ENCODE measurements around the gene WDR27. TPM values are rescaled to one million over a fixed set of nuclear protein-coding genes. Genes with fewer than 3 reads are reported as not detected.
A peak's percentile ranks its signal among the peaks of the same experiment; 100 is the strongest.
"Not testable (repeated sequence)": the region's sequence is repeated elsewhere in the genome, so short reads cannot be mapped to it uniquely, and the experiment has no call there.

Gene WDR27
- total RNA-seq, 2 donors from 2014 or later = 33.4 to 46.9 TPM

DNA sequence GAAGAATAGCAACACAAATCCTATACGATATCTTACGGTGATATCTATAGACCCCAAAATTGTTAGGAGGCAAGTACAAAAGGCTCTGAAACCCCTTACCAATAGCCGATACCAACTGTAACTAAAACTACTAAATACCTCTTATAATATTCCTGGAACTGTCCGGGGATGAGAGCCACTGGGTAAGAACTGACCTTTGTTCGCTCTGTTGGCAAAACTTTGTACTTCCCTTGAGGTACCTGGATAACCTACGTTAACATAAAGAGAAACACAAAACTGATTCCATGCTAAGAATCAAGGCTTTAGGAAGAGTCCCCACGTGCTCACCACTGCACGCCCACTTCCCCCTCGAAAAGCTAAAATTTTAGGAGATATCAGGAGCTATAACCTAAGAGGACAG is 12.8 kb upstream of the WDR27 start:
- ATAC-seq (no peak), DNase-seq (no peak)
- intact Hi-C loops (cut with DNase I, micrococcal nuclease) = no loop called here

DNA sequence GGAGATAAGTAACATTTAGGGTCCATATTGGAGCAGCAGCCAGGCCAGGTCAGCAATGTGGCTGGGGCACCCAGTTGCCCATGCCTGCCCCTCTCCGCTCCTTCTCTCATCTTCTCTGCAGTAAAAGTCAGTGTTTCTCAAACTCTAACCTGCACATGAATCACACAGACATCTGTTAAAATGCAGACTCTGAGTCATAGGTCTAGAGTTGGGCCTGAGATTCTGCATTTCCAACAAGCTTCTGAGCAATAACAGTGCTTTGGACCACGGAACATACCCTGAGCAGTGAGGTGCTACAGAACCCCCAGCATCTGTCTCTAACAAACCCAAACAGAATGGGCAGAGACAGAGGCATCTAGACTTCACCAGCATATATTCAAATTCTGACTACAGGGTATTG is 12.3 kb upstream of the WDR27 start:
- ATAC-seq = no peak
- intact Hi-C loops (cut with DNase I, micrococcal nuclease) = no loop called here
- no peak for DNase-seq

DNA sequence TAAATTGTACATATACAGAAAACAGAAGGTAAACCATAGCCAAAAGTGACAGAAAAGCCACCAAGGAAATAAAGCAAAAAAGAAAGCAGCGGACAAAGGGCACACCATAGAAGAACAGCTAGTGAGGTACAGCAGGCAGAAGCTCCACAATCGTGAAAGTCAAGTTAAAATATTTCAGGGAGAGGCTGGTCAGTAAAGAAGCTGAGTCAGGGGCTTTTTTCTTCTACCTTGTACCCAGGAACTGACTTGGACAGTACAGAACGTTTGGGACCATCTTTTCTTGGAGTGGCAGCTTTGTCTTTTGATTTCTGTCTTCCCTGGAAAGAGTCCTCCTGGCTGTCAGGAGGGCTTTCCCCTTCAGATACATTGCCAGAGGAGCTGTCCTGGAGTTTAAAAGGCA is 8.2 kb upstream of the WDR27 start:
- ATAC-seq = no peak
- intact Hi-C loops (cut with DNase I, micrococcal nuclease) = no loop called here
- no peak for DNase-seq

DNA sequence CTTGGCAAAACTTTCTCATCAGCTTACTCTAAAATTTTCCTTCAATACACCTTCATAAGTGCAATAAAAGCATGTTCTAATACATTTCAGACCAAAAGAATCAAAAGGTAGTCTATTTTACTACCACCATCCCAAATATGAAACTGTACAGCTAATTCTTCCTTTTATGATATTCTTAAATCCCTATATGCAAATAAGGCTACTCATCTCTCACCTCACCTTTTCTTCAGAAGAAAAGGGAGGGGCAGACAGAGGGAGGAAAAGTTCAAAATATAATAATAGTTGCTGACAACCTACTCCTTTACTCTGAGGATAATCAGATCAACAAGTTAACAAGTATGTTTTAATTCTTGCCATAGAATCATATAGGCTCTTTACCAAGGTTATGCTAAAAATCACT is 7.5 kb upstream of the WDR27 start:
- ATAC-seq = no peak
- intact Hi-C loops (cut with DNase I, micrococcal nuclease) = no loop called here
- no peak for DNase-seq

DNA sequence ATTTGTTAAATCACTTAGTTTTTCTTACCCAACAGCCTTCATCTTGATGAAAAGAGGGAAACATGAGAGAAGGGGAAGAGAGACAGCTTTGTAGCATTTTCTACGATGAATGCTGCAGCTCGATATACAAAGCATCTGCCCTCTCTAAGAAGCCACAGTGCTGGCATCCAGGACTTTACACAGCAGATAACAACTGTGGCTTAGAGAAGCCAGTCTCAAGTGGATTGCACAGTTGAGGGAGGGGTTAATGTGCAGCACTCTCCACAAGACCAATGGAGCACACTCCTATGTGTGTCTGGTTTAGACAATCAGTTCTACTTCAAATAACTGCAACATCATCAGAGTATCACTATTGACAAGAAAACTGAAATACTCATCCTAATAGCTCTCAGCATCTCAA is 5.9 kb upstream of the WDR27 start:
- intact Hi-C loops (cut with DNase I, micrococcal nuclease) = no loop called here
- ATAC-seq (no peak), DNase-seq (no peak)

DNA sequence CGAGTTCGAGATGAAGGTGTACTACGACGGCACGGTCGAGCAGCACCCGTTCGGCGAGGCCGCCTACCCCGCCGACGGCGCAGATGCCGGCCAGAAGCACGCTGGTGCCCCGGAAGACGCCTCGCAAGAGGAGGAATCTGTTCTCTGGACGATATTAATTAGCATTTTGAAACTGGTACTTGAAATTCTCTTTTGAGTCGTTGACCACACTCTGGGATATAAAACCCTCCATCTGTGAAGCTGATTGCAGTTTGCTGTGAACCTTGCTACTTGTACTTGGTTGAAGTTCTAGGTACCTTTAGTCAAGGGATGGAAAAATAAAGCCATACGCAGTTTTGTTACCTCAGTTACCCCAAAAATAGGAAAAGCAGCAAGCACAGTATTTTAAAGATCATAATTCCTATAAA is 1.0 kb upstream of the WDR27 start:
- ATAC-seq = no peak
- intact Hi-C loops (cut with DNase I, micrococcal nuclease) = no loop called here

DNA sequence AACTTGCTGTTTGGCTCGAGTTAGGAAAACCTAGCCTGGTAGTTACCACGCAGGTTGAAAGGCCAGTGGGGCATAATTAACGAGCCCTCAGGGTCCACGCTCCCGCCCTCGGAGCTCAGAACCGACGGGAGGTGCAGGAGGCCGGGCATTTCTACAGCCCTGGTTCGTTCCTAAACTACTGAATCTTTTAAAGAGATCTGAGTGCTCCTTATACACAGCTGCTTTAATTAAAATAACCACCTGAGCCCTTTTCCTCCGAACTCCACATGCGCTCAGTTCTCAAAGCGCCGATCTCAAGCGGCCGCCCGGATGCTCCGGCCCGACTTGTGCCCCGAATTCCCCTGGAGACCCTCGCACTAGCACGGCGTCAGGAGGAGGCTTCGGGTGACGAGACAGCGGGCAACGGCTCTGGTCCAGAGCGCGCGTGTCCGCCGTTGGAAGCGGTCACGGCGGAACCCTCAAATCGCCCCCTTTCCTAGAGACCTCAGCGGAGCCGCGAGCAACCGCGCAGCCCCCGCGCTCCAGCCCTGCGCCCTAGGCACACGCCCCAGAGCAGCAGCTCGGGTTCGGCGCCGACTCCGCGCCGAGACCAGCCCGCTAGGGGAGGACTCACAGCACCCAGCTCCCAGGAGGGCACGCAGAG is 397 bp downstream of the WDR27 start:
- ATAC-seq = peak; percentile 28
- intact Hi-C loops (cut with DNase I, micrococcal nuclease) = no loop called here
- DNase-seq = peak in 1 of 2 donors; percentile 52

More for the DNA sequence above, 1.0 kb upstream of the WDR27 start:
- DNase-seq = no peak

DNA sequence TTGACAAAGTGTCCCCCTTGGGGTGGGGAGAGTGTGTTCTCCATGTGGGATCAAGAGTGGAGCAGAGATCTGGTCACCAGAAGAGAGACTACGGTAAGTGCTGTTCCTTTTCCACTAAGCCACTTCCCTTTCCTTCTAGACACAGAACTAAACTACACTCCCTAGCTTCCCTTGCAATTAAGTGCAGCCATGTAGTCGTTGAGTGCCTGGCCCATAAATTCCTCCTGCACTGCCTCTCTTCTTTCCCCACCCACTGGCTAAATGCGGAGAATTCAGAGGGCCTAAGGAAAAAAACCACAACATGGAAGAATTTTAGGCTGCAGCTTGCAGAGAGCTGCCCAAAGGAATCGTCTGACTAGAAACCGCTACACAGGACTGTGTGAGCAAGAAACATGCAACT is 1.5 kb downstream of the WDR27 start:
- DNase-seq (peak in 1 of 2 donors; percentile 17), ATAC-seq (peak; percentile 32)
- intact Hi-C loops (cut with DNase I, micrococcal nuclease) = no loop called here

DNA sequence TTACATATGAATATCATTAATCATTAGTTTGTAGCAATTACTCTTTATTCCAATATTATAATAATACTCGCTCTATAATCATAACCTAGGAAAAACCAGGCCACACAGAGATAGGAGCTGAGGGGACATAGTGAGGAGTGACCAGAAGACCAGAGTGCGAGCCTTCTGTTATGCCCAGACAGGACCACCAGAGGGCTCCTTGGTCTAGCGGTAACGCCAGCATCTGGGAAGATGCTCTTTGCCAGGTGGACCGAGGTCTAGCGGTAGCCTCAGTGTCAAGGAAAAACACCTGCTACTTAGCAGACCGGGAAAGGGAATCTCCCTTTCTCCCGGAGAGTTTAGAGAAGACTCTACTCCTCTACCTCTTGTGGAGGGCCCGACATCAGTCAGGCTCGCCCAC is 4.7 kb downstream of the WDR27 start:
- intact Hi-C loops (cut with DNase I, micrococcal nuclease); ATAC-seq; DNase-seq: not testable (repeated sequence)

DNA sequence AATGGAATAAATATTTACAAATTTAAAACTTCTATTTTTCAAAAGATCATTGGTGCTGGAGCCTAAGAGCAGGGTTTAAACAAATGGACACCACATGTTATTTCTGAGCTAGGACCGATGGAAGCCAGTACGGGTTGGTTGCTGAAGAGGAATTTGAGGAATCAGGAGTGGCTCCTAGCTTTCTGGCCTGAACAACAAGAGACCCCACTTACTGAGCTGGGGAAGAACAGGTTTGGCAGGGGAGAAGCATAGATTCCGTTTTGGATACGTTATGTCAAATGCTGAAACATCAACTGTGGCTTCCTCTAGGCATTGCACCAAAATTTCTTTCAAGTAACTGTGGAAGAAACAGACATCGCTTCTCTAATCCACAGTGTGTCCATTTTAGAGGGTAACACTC is 6.7 kb downstream of the WDR27 start:
- no peak for ATAC-seq
- intact Hi-C loops (cut with DNase I, micrococcal nuclease) = no loop called here

DNA sequence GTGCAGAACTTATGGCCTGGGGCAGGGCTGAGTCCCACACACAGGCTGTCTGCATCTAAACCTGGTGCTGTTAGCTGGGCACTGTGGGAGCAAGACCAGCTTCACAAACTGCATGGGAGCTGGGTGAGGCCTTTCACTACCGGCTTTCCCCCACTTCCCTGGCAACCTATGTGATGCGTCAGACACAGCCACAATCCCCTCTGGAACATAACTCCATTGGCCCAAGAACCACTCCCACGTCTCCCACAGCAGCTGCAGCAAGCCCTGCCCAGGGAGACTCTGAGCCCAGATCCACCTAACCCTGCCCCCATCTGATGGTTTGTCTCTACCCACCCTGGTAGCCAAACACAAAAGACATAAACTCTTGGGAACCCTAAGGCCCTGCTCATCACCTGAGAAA is 9.3 kb downstream of the WDR27 start:
- no peak for ATAC-seq
- no peak for DNase-seq
- intact Hi-C loops (cut with DNase I, micrococcal nuclease) = no loop called here

More for the DNA sequence above, 6.7 kb downstream of the WDR27 start:
- DNase-seq = no peak

DNA sequence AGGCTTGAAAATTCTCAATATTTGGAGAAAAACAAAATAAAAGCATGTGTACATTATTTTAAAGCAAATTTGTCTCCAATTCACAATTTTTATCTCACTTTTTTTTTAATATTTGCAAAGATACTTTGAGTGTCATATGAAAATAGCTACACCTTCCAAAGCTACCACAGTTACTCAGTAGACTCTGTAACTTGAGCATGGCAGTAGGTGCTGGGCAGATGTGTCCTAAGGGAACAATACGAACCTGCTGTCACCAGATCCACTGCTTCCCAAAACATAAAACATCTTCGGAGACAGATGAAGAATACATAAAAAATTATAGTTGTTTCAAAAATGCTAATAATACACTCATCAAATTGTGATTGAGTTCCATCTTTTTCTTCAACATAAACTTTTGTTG is 10.6 kb downstream of the WDR27 start:
- intact Hi-C loops (cut with DNase I, micrococcal nuclease) = no loop called here
- no peak for DNase-seq
- ATAC-seq = no peak

DNA sequence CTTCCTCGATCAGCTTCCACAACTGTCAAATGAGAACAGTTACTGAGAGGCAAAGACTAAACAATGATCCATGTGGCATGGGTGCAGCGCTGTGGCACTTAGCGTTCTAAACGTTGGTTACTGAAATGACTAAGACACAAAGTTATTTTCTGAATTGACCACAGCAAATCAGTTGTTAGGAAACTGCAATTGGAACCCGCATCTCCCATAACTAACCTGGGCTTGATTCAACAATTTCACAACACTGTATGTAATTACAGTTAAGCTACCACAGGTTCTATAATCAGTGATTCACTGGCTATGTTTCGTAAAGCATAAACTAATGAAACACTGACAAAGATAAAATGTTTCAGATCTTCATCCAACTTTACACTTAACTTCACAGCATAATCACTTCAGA is 12.5 kb downstream of the WDR27 start:
- DNase-seq = no peak
- no peak for ATAC-seq
- intact Hi-C loops (cut with DNase I, micrococcal nuclease) = no loop called here

DNA sequence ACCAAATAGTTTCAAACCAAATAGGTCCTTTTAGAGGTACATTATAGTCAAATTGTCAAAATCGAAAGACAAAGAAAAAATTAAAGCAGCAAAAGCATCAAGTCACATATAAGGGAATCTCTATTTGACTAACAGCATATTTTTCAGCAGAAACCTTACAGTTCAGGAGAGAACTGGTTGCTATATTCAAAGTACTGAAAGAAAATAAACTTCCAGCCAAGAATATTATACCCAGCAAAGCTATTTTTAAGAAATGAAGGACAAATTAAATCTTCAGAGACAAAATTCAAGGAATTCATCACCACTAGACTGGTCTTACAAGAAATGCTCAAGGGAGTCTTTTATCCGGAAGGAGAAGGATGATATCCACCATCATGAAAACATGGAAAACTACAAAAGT is 16.0 kb downstream of the WDR27 start:
- DNase-seq (no peak), ATAC-seq (no peak)
- intact Hi-C loops (cut with DNase I, micrococcal nuclease) = no loop called here

DNA sequence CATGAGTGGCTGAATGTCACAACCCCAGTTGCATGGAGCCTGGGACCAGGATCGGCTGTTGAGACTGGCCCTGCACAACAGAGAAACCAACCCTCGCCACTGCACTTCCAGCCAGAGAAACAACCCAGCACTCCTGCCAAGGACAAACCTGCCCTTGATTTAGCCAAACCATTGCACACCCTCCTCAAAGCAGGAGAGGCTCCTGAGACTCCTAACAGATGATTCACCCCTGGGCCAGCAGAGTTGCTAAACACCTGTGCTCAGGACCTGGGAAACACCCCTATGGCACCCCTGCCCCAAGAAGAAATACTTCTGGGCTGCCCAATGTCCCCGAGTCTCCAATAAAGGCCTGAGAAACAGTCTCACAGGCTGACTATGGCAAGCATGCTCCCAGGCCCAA is 17.8 kb downstream of the WDR27 start:
- intact Hi-C loops (cut with DNase I, micrococcal nuclease) = no loop called here
- DNase-seq (no peak), ATAC-seq (no peak)

DNA sequence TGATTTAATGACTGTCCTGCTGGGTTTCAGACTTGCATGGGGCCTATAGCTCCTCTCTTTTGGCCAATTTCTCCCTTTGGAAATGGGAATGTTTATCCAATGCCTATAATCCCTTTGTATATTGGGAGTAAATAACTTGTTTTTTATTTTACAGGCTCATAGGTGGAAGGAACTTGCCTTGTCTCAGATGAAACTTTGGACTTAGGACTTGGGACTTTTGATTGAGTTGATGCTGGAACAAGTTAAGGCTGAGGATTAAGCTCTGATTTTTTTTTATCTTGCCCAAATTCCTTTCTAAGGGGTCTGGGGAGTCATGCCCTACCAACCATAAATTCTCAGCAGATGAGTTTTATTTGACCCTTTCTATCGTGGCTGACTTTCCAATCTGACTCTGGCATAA is 23.5 kb downstream of the WDR27 start:
- ATAC-seq (peak; percentile 41), DNase-seq (no peak)
- intact Hi-C loops (cut with DNase I, micrococcal nuclease) = no loop called here

DNA sequence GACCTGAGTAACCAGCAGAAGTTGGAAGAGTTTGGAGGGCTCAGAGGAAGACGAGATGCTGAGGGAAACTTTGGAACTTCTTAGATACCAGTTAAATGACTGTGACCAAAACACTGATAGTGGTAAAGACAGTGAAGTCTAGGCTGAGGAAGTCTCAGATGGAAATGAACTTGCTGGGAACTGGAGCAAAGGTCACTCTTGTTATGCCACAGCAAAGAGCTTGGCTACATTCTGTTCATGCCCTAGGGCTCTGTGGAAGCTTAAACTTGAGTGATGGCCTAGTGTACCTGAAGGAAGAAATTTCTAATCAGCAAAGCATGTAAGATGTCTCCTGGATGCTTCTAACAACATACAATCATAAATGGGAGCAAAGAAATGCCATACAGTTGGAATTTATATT is 24.7 kb downstream of the WDR27 start:
- ATAC-seq (no peak), DNase-seq (no peak)
- intact Hi-C loops (cut with DNase I, micrococcal nuclease) = no loop called here

DNA sequence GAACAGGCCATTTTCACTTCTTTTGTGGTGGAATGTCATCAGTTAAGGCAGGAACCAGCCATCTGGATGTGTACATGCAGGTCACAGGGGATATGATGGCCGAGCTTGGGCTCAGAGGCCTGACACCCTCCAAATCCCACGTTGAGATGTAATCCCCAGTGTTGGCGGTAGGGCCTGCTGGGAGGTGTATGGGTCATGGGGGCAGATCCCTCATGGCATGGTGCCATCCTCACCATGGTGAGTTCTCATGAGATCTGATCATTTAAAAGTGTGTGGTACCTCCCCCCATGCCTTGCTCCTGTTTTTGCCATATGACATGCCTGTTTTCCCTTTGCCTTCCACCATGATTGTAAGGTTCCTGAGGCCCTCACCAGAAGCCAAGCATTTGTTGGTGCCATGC is 26.8 kb downstream of the WDR27 start:
- intact Hi-C loops (cut with DNase I, micrococcal nuclease) = no loop called here
- DNase-seq (no peak), ATAC-seq (no peak)

DNA sequence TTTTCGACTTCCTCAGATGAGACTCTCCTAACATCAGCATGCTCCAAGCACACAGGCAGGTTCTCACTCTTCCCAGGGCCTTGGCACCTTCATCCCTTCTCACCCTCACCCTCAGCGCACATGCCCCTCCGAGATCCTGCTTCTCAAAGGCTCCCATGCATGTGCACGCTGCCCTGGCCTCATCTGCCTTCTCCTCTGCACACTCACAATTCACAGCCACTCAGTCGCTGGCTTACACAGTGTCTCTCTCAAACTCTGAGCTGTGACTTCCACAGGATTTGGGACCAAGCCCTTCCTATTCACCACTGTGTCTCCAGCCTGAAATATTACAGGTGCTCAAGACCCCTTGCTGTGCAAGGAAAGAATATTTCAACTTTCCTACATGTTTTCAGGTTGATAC is 30.3 kb downstream of the WDR27 start:
- intact Hi-C loops (cut with DNase I, micrococcal nuclease) = no loop called here
- no peak for DNase-seq
- ATAC-seq = no peak

DNA sequence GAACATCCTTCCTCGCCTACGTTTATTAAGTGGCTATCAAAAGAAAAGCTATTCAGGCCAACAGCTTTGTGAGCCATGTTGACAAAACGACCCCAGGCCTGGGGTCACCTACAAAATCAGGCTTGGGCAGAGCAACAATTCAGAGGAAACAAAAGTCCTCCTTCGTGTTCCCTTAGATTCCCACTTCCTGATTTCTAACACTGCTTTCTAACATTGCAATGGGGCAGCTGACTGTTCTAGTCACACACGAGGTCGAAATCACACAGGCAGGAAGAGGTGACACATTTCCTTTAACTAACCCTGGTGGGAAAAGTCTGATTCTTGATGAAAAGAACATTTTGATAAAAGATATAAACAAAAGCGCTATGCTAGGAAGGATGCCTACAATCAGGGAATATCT is 31.9 kb downstream of the WDR27 start:
- DNase-seq (no peak), ATAC-seq (no peak)
- intact Hi-C loops (cut with DNase I, micrococcal nuclease) = no loop called here

DNA sequence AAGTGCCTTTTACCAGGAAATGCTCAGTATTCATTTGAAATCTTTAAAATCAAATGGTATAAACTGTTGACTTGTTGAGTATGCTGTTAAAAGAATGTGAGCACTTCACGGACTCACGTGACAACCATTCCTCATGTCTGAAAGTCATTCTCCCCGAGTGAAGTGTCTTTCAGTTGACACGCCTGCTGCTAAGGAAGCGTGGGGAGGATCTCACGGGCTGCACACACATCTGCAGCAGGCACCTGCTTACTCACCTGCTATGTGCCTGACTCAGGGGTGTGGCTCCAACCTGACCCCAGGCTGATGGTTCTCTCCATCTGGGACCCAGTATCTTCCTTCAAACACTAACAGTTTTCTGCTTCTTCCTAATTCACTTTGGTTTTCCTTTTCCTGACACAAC is 32.7 kb downstream of the WDR27 start:
- no peak for ATAC-seq
- intact Hi-C loops (cut with DNase I, micrococcal nuclease) = no loop called here
- no peak for DNase-seq

All from left colon (tissue), 2 donors.